DMS114 treated with DMSO at 0.1 percent for 48 hours (cell line): Measurements from ENCODE around the gene HNRNPA1L2.
"Not testable (repeated sequence)": the region's sequence is repeated elsewhere in the genome, so short reads cannot be mapped to it uniquely, and the experiment has no call there.

ENCODE experiments used
- DNase-seq: peaks from one replicate; lab custom pipeline; 2025; ENCODE audit not compliant: unreplicated experiment; lab: John Stamatoyannopoulos, UW

HNRNPA1L2 gene

GRCh38 chr13:52644108-52644507 lies 1.9 kb downstream of the HNRNPA1L2 start:
- DNase-seq, result no peak

GRCh38 chr13:52646967-52647366 lies 4.7 kb downstream of the HNRNPA1L2 start:
- no peak for DNase-seq

- DNase-seq, result no peak
Observed at GRCh38 chr13:52650731-52651130, 8.5 kb downstream of the HNRNPA1L2 start.

GRCh38 chr13:52651897-52652195 lies 9.6 kb downstream of the HNRNPA1L2 start:
- DNase-seq, result no peak

GRCh38 chr13:52652196-52652979 lies 10.2 kb downstream of the HNRNPA1L2 start, which contains the start of gene SUGT1:
TSS of gene SUGT1 (plus strand) at chr13:52652836. CDS start at chr13:52652921, 85 bp downstream.
- DNase-seq, result peak; percentile 82

GRCh38 chr13:52652980-52653303 lies 10.7 kb downstream of the HNRNPA1L2 start:
- no peak for DNase-seq

GRCh38 chr13:52659340-52659739 lies 17.1 kb downstream of the HNRNPA1L2 start:
- DNase-seq, result no peak

- DNase-seq, result no peak
Observed at GRCh38 chr13:52664272-52664671, 22.0 kb downstream of the HNRNPA1L2 start.

GRCh38 chr13:52665325-52665724 lies 23.1 kb downstream of the HNRNPA1L2 start:
- no peak for DNase-seq

GRCh38 chr13:52669677-52670076 lies 27.4 kb downstream of the HNRNPA1L2 start:
- DNase-seq, result no peak

GRCh38 chr13:52670726-52671125 lies 28.5 kb downstream of the HNRNPA1L2 start:
- no peak for DNase-seq

- no peak for DNase-seq
Observed at GRCh38 chr13:52673465-52673864, 31.2 kb downstream of the HNRNPA1L2 start.

GRCh38 chr13:52677823-52678222 lies 35.6 kb downstream of the HNRNPA1L2 start:
- DNase-seq, result no peak

GRCh38 chr13:52685806-52686205 lies 43.6 kb downstream of the HNRNPA1L2 start:
- not testable (repeated sequence) for DNase-seq

- no peak for DNase-seq
Observed at GRCh38 chr13:52686376-52686775, 44.1 kb downstream of the HNRNPA1L2 start.
